Caki2 (cell line): ENCODE data around the gene DIAPH2. TPM values are rescaled to one million over a fixed set of nuclear protein-coding genes. Genes with fewer than 3 reads are reported as not detected.
"Not testable (repeated sequence)": the region's sequence is repeated elsewhere in the genome, so short reads cannot be mapped to it uniquely, and the experiment has no call there.

ENCODE experiments used
- DNase-seq: peaks from one replicate; pipeline ENCODE4 v3.0.0-alpha.2; 2015; ENCODE audit warnings: low read depth
- in situ Hi-C: cut with HindIII; loops from 2 replicates; pipeline ENCODE4 v1.10.0; 2016; ENCODE audit warnings: low sequenced_read_pairs, low pct_unique_long_range_greater_than_20kb, mixed read lengths
- total RNA-seq: library from RNA; depleted of rRNA; stranded (reverse); fragments of >200 nt; shearing (Covaris generic); gene quantifications from 2 replicates; pipeline ENCODE4 v1.2.3, GENCODE V29; 2014; ENCODE audit warnings: low replicate concordance

Gene DIAPH2
- total RNA-seq, 1 experiment from 2014 or later: 4.0 TPM

- in situ Hi-C loops: no loop called here
- no peak for DNase-seq
Measured at GRCh38 chrX:97369947-97370346, 685.3 kb downstream of the DIAPH2 start.

DNA sequence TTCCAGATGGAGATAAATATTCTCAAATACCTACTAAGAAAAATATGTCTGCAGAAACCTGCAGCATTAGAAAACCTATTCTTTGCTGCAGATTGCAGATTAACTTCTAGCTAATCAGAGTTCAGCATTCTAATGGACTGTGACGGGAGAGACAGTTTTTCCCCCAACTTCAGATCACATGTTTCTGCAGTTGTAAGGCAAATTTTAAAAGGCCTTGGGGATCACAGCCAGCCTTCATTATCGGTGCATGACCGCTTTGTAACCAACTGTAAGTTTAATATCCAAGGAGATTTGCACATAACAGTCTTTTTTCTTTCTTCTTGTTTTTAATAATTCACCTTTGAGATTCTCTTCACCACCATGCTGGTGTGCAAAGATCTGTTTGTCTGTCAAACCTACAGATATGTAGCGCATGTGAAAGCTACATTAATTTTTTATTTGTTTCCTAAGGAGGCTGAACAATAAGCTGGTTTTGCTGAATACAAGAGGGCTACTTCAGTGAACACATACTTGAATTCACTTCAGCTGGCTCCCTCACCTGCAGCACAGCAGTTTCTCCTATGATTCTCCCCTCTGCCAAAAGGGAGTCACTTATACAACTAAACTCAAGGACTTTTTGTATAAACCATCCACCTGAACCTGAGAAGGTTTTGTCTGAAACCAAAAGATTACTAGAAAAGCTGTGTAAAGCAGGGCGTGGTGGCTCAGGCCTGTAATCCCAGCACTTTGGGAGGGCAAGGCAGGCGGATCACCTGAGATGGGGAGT lies 687.5 kb downstream of the DIAPH2 start:
- no peak for DNase-seq
- in situ Hi-C loops: no loop called here

- DNase-seq: no peak
- in situ Hi-C loops: no loop called here
Measured at GRCh38 chrX:97374266-97374665, 689.6 kb downstream of the DIAPH2 start.

GRCh38 chrX:97380200-97380599 lies 695.6 kb downstream of the DIAPH2 start:
- in situ Hi-C loops: no loop called here
- no peak for DNase-seq

- no peak for DNase-seq
- in situ Hi-C loops: no loop called here
Measured at GRCh38 chrX:97384685-97385084, 700.0 kb downstream of the DIAPH2 start.

DNA sequence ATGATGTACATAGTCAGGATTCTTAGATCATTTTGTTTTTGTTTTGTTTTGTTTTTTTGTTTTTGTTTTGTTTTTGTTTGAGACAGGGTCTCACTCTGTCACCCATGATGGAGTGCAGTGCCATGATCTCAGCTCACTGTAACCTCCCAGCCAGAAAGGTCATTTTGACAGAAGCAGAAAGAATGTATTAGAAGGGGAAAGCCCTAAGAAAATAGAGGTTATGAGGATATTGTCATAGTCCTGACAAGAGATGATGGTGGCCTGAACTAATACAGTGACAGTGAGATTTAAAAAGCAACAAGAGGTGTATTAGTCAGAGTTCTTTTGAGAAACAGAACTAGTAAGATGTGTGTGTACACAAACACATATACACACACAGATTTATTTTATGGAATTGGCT lies 702.4 kb downstream of the DIAPH2 start:
- in situ Hi-C loops: no loop called here
- no peak for DNase-seq

DNA sequence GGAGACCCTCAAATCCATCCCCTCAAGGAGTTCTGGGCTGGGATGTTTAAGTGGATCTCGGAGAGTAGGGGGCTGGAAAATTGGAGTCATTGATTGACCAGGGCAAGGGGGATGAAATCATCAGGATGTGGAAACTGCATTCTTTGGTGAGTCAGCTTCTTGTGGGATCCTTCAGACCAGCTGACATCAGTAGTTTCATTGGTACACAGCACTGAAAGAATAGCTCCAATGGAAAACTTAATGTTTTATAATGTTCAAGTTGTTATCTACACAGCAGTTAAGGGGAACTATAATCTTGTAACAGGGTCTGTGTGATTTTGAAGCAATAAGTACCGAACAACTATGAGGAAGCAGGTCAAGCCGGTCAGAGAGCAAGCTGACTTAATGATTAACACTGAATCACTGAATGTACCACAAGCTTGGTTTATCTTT lies 705.1 kb downstream of the DIAPH2 start:
- DNase-seq: peak; percentile 72
- in situ Hi-C loops: no loop called here

DNA sequence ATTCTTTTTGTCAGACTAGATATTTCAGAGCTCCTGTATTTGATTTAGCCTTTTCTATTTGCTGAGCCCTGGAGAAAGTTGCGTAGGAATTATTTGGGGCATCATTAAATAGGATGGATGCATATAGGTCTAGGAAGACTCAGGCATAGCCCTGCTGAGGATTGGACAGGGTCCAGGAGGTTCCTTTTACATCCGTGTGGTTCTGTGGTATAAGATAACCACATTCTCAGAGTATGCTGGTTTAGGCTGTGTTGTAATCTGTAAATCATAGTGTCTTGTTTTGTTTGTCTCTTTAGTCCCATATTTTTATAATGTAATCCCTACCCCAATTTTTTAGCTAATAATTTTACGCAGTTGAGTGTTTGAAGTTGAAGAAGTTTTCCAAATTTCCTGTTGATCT lies 712.7 kb downstream of the DIAPH2 start:
- in situ Hi-C loops: no loop called here
- no peak for DNase-seq

GRCh38 chrX:97398030-97398551 lies 713.4 kb downstream of the DIAPH2 start:
- in situ Hi-C loops: no loop called here
- no peak for DNase-seq

- in situ Hi-C loops: no loop called here
- DNase-seq: peak; percentile 56
Measured at GRCh38 chrX:97399400-97399799, 714.8 kb downstream of the DIAPH2 start.

DNA sequence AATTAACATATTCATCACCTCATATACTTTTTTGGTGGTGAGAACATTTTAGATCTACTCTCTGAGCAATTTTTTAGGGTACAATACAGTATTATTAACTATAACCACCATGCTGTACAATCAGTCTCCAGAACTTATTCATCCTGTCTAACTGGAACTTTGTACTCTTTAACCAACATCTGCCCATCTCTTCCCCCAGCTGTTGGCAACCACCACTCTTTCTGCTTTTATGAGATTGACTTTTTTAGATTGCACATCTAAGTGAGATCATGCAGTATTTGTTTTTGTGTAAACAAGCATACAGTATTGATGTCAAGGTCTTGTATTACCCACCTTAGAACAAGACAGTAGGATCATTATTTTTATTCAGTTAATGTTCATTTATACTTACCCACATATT lies 715.9 kb downstream of the DIAPH2 start:
- in situ Hi-C loops: no loop called here
- DNase-seq: no peak

DNA sequence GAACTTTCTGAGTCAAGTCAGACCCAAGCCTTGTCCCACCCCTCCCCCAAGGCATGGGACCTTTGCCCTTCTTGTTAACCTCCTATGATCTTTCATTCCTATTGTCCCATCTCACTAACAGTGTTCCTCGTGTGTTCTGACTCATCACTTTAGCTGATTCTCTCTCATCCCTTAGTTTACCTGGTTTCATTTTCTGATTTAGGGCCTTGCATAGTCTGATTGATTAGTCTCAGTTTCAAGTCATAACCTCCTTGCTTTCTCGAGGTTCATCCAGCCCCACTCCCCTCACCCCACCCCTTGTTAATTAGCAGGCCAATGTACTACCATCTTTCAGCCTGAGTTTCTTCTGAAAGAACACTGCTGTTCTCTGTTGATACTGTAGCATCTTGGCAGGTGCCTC lies 716.5 kb downstream of the DIAPH2 start:
- peak; percentile 23 for DNase-seq
- in situ Hi-C loops: no loop called here

GRCh38 chrX:97401586-97402136 lies 717.0 kb downstream of the DIAPH2 start:
- DNase-seq: peak; percentile 23
- in situ Hi-C loops: no loop called here

DNA sequence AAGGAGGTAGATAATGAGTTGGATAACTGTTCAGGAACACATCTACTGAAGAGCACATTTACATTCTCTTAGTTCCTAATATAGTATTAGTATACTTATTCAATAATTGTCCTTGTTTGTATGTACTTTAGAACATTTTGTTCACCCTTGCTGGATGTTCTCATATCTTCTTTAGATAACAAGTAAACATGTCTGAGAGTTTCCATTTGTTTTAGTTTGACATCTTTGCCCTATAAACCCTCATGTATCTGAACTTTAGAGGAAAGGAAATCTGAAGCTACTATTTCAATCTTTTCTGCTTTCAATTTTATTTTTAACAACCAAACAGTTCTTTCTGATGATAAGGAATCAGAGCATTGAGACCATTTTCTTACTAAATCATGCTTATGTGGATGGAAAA lies 717.7 kb downstream of the DIAPH2 start:
- in situ Hi-C loops: no loop called here
- no peak for DNase-seq

DNA sequence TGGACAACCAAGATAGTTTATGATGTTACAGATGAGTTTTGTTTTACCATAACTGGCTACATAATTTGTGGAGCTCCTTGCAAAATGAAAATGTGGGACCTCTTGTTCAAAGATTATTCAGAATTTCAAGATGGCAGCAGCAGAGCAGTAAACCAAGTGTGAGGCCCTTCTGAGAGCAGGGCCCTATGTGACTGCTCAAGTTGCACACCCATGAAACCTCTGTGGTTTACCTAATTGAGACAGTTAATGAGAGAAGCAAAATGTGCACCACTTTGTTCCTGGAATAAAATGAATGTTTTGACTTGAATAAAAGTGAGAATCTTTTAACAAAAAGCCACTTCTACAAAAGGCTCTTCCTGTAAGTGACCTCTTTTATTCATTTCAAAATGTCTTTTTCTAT lies 718.3 kb downstream of the DIAPH2 start:
- DNase-seq: no peak
- in situ Hi-C loops: no loop called here

GRCh38 chrX:97405031-97405660 lies 720.5 kb downstream of the DIAPH2 start:
- in situ Hi-C loops: no loop called here
- DNase-seq: no peak

- DNase-seq, in situ Hi-C loops: not testable (repeated sequence)
Measured at GRCh38 chrX:97409632-97410415, 725.2 kb downstream of the DIAPH2 start.

- in situ Hi-C loops: no loop called here
- no peak for DNase-seq
Measured at GRCh38 chrX:97416461-97416860, 731.8 kb downstream of the DIAPH2 start.

DNA sequence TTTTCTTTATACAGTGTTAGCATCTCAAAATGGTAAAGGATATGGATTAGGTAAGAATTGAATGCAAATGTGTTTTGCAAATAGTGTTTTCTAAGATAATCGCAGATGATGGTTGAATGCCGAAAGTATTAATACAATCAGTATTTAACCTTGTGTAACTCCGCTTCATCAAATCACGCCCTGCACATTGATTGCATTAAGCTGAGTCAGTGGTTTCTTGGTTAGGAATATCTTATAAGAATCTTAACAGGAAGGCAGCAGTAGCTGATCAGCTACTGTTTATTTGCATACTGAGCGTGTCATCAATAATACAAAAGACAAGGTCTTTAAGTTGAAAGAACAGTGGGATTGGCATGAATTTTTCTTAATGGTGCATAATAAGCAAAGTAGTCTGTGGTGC lies 744.5 kb downstream of the DIAPH2 start:
- DNase-seq: no peak
- in situ Hi-C loops: no loop called here
